ENCODE data around the gene SGO2. TPM values are rescaled to one million over a fixed set of nuclear protein-coding genes. Genes with fewer than 3 reads are reported as not detected.
A peak's percentile ranks its signal among the peaks of the same experiment; 100 is the strongest.

Gene SGO2
- total and polyA plus RNA-seq, 2 of the 13 experiments (the other 11 are each of a cell fraction or from before 2014, with no cell fraction given): 5.1 to 16.2 TPM

- TF ChIP-seq TRAFD1 (CRISPR knock-in tag; IDR thresholded peaks at IDR 0.05; ENCODE audit: borderline replicate concordance) (no peak), SMARCE1 (IDR thresholded peaks at IDR 0.05; ENCODE audit: borderline replicate concordance) (no peak), GABPA (IDR thresholded peaks at IDR 0.05; ENCODE audit: low read depth, low read length) (no peak), GABPA (CRISPR knock-in tag; IDR thresholded peaks at IDR 0.05; ENCODE audit: low read depth) (no peak), GTF2F1 (IDR thresholded peaks at IDR 0.05; ENCODE audit: low read length) (no peak), PBX2 (CRISPR knock-in tag; IDR thresholded peaks at IDR 0.05) (no peak), RBAK (CRISPR knock-in tag; IDR thresholded peaks at IDR 0.05) (no peak), SOX5 (CRISPR knock-in tag; IDR thresholded peaks at IDR 0.05; ENCODE audit: borderline replicate concordance) (peak; percentile 43; the same call in 1 of the 2 replicates), THAP9 (CRISPR knock-in tag; IDR thresholded peaks at IDR 0.05; ENCODE audit: borderline replicate concordance) (peak; percentile 60; the same call in 1 of the 2 replicates), CAMTA2 (CRISPR knock-in tag; IDR thresholded peaks at IDR 0.05; ENCODE audit: borderline replicate concordance) (peak; percentile 76; the same call in 1 of the 2 replicates), ZNF280D (CRISPR knock-in tag; IDR thresholded peaks at IDR 0.05) (peak; percentile 75; the same call in 1 of the 2 replicates), ZNF567 (CRISPR knock-in tag; IDR thresholded peaks at IDR 0.05; ENCODE audit: borderline replicate concordance) (peak; percentile 25; the same call in 1 of the 2 replicates), ZNF260 (CRISPR knock-in tag; IDR thresholded peaks at IDR 0.05; ENCODE audit: borderline replicate concordance, low read depth) (no peak), SP2 (CRISPR knock-in tag; IDR thresholded peaks at IDR 0.05) (no peak; the same call in 1 of the 2 replicates), MLX (CRISPR knock-in tag; IDR thresholded peaks at IDR 0.05) (no peak), SCMH1 (CRISPR knock-in tag; IDR thresholded peaks at IDR 0.05; ENCODE audit: borderline replicate concordance) (no peak), SALL2 (CRISPR knock-in tag; IDR thresholded peaks at IDR 0.05) (peak; percentile 77; the same call in 1 of the 2 replicates), CC2D1A (CRISPR knock-in tag; IDR thresholded peaks at IDR 0.05) (0 out of 2 replicates have a peak, but pooled peaks have one; percentile 17)
These were observed 60.0 kb downstream of the SGO2 start, which contains the start of gene AOX1 (continued) for GRCh38 chr2:200585730-200586643.

All from HepG2 (cell line).